B cell (primary cell): ENCODE measurements around the gene SNIP1. TPM values are rescaled to one million over a fixed set of nuclear protein-coding genes. Genes with fewer than 3 reads are reported as not detected.

Experiments used
- ATAC-seq: fragments of 200-7000 bp; cut with Tn5 transposase; one replicate; pipeline ENCODE4 v1.10.0; 2021; ENCODE audit warnings: low read depth, mild to moderate bottlenecking, moderate number of reproducible peaks, moderate library complexity
- CTCF ChIA-PET: fragments of 350-600 bp; sonication (Branson Sonifier 250); formaldehyde crosslinking; loops from one replicate; lab custom pipeline; 2021; ENCODE audit warnings: antibody characterized with exemption, inconsistent platforms; lab: Charles Lee
- POLR2A ChIA-PET: fragments of 350-600 bp; sonication (Branson Sonifier 250); formaldehyde crosslinking; loops from one replicate; lab custom pipeline; 2021; ENCODE audit warnings: antibody characterized with exemption; lab: Charles Lee
- DNase-seq: peaks from one replicate; pipeline ENCODE4 v3.0.0; 2013
- H2AFZ ChIP-seq: 2 replicates; pipeline ENCODE4 v1.6.1; 2012; ENCODE audit warnings: mild to moderate bottlenecking, low read depth, low read length; ENCODE audit not compliant: insufficient read depth, poor library complexity, severe bottlenecking
- H3K27ac ChIP-seq, 2 donors: 1 replicate in 1 of 2; 2 replicates in 1 of 2; pipeline ENCODE4 v1.5.1; 2012 to 2013; ENCODE audit warnings: low read length in 2 of 2, mild to moderate bottlenecking in 2 of 2, moderate library complexity in 1 of 2
- H3K27me3 ChIP-seq, 4 experiments: fragments of 200-600 bp in 1 of 4; sonication (generic) in 1 of 4; replicated peaks in 1 of 4; 1 replicate in 2 of 4; 2 replicates in 2 of 4; pipeline versions ENCODE4 v1.6.1 to v1.7.0; 2013 to 2016; ENCODE audit warnings: low read length in 3 of 4, mild to moderate bottlenecking in 2 of 4, mixed read lengths in 1 of 4, moderate library complexity in 1 of 4; ENCODE audit not compliant: insufficient read depth in 4 of 4, control insufficient read depth in 3 of 4; ENCODE audit errors: control extremely low read depth in 1 of 4
- H3K36me3 ChIP-seq, 2 experiments: replicated peaks in 1 of 2; 1 replicate in 1 of 2; 2 replicates in 1 of 2; pipeline versions ENCODE4 v1.6.1 to v1.7.1; 2013; ENCODE audit warnings: low read length in 1 of 2; ENCODE audit not compliant: insufficient read depth in 2 of 2, control insufficient read depth in 1 of 2; ENCODE audit errors: control extremely low read depth in 1 of 2, extremely low read depth in 1 of 2
- H3K4me1 ChIP-seq, 2 donors: fragments of 200-600 bp in 1 of 2; sonication (generic) in 1 of 2; 1 replicate in 1 of 2; 2 replicates in 1 of 2; pipeline versions ENCODE4 v1.5.1 to v1.6.1; 2013 to 2017; ENCODE audit warnings: low read length in 2 of 2; ENCODE audit not compliant: control insufficient read depth in 2 of 2, insufficient read depth in 2 of 2
- H3K4me2 ChIP-seq: replicated peaks from 2 replicates; pipeline ENCODE3; 2012; ENCODE audit warnings: mild to moderate bottlenecking, low read depth, low read length; ENCODE audit not compliant: poor library complexity, severe bottlenecking
- H3K4me3 ChIP-seq, 5 experiments: fragments of 200-600 bp in 1 of 5; sonication (generic) in 1 of 5; 1 replicate in 3 of 5; 2 replicates in 2 of 5; pipeline versions ENCODE4 v1.5.1 to v1.7.0; 2011 to 2016; ENCODE audit warnings: low read length in 4 of 5, mild to moderate bottlenecking in 4 of 5, low read depth in 2 of 5, control low read depth in 1 of 5, moderate library complexity in 1 of 5; ENCODE audit not compliant: insufficient read depth in 1 of 5; ENCODE audit errors: control extremely low read depth in 1 of 5, extremely low read depth in 1 of 5
- H3K79me2 ChIP-seq: fragments of 200-600 bp; sonication (generic); one replicate; pipeline ENCODE4 v1.6.0; 2016; ENCODE audit warnings: low read length; ENCODE audit not compliant: control insufficient read depth, insufficient read depth
- H3K9ac ChIP-seq: fragments of 200-600 bp; sonication (generic); 2 replicates; pipeline ENCODE4 v1.6.1; 2017; ENCODE audit warnings: mild to moderate bottlenecking, low read length, moderate library complexity
- H3K9me3 ChIP-seq, 3 donors: one replicate each; pipeline versions ENCODE4 v1.6.1 to v1.7.1; 2013; ENCODE audit warnings: low read length in 2 of 3; ENCODE audit not compliant: control insufficient read depth in 2 of 3, insufficient read depth in 1 of 3; ENCODE audit errors: control extremely low read depth in 1 of 3
- H4K20me1 ChIP-seq: 2 replicates; pipeline ENCODE4 v1.6.0; 2012; ENCODE audit warnings: mild to moderate bottlenecking, low read length; ENCODE audit not compliant: insufficient read depth, control insufficient read depth, poor library complexity, severe bottlenecking
- H3K27ac Mint-ChIP-seq: one replicate; pipeline ENCODE4 v1.8.0; 2021; ENCODE audit warnings: mixed read lengths
- H3K27me3 Mint-ChIP-seq: one replicate; pipeline ENCODE4 v1.8.0; 2021; ENCODE audit warnings: mixed read lengths
- H3K4me1 Mint-ChIP-seq: one replicate; pipeline ENCODE4 v1.8.0; 2021; ENCODE audit warnings: mixed read lengths
- H3K4me3 Mint-ChIP-seq: one replicate; pipeline ENCODE4 v1.8.0; 2021; ENCODE audit warnings: mixed read lengths
- H3K9me3 Mint-ChIP-seq: one replicate; pipeline ENCODE4 v1.8.0; 2022; ENCODE audit warnings: mixed read lengths; ENCODE audit not compliant: insufficient read depth
- CTCF ChIP-seq: fragments of 200-600 bp; IDR thresholded peaks from one replicate; pipeline ENCODE4 v1.8.0; 2022; ENCODE audit warnings: antibody characterized with exemption, mild to moderate bottlenecking
- EZH2 ChIP-seq: IDR thresholded peaks from 2 replicates; pipeline ENCODE4 v1.6.1; 2012; ENCODE audit warnings: borderline replicate concordance, low read depth, mild to moderate bottlenecking, moderate library complexity, low read length; ENCODE audit not compliant: insufficient read depth, poor library complexity, severe bottlenecking
- whole genome bisulfite sequencing: methylation state at CpG from one replicate; pipeline ENCODE4 v1.1.5; 2013; ENCODE audit warnings: missing lambda C conversion rate; ENCODE audit not compliant: insufficient coverage; 5-methylcytosine and 5-hydroxymethylcytosine counted together
- intact Hi-C: fragments of 100-400 bp; cut with micrococcal nuclease; formaldehyde crosslinking; loops from one replicate; pipeline ENCODE4 v1.10.0; 2022
- polyA plus RNA-seq: library from polyadenylated mRNA; depleted of rRNA; stranded (reverse); fragments of >200 nt; gene quantifications from 2 replicates; pipeline ENCODE4 v1.2.3, GENCODE V29; 2012
- total RNA-seq, 2 donors: library from RNA; stranded (reverse); fragments of 120-200 nt in 1 of 2; gene quantifications; 1 replicate in 1 of 2; 2 replicates in 1 of 2; pipeline versions ENCODE4 v1.2.3 to v1.2.4, GENCODE V29; 2013 to 2022

The SNIP1 gene
- total and polyA plus RNA-seq, 2 donors (not counting 1 experiment from before 2014, with no cell fraction given) = 6.0 to 45.0 TPM

GRCh38 chr1:37513795-37514349 lies 40.2 kb downstream of the SNIP1 start:
- Mint-ChIP-seq H3K9me3 (no peaks in the 10 kb centered on the region), H3K4me3 (peak overlapping the region; percentile 98), H3K27ac (peak overlapping the region; percentile 95), H3K4me1 (peaks cover 38% of the 10 kb centered on the region), H3K27me3 (no peaks in the 10 kb centered on the region)
- ChIA-PET POLR2A (interaction anchor here (1.1 to 1.3 kb wide), 3 partner anchors 35 to 39 kb away, joined by 4 to 9 read pairs (median 5); no protein-coding TSS in a partner anchor), CTCF (interaction anchor here (1.1 to 3.9 kb wide), 13 partner anchors 8 to 177 kb away, joined by 3 to 33 read pairs (median 8); partner anchors contain the start of genes GNL2 and SNIP1)
- intact Hi-C loops = loop anchor here (1.0 to 2.0 kb wide), 5 partner anchors 40 to 178 kb away; partner anchors contain the start of genes CDCA8, GNL2, SNIP1 and ZC3H12A
- H3K9ac ChIP-seq = peak overlapping the region; percentile 67
- H3K4me3 ChIP-seq = peak overlapping the region; percentile 23 to 80 (median 77)
- WGBS = 11% methylated on average over 20 of the region's 26 CpGs
- ATAC-seq = no peak
- peaks cover 13% of the 10 kb centered on the region for H4K20me1 ChIP-seq
- H2AFZ ChIP-seq = peak overlapping the region; percentile 94
- peaks cover 14 to 19% of the 10 kb centered on the region in 2 donors for H3K4me1 ChIP-seq
- DNase-seq = peak; percentile 58
- H3K27me3 ChIP-seq = no peaks in the 10 kb centered on the region
- H3K4me2 ChIP-seq = peak overlapping the region; percentile 76
- peaks cover 9 to 14% of the 10 kb centered on the region in 2 experiments for H3K36me3 ChIP-seq
- peaks cover 42% of the 10 kb centered on the region for H3K79me2 ChIP-seq
- peak overlapping the region in 1 of 2 donors; percentile 78 for H3K27ac ChIP-seq
- TF ChIP-seq CTCF = no peak
- TF ChIP-seq EZH2 = no peak
- H3K9me3 ChIP-seq = no peaks in the 10 kb centered on the region

DNA sequence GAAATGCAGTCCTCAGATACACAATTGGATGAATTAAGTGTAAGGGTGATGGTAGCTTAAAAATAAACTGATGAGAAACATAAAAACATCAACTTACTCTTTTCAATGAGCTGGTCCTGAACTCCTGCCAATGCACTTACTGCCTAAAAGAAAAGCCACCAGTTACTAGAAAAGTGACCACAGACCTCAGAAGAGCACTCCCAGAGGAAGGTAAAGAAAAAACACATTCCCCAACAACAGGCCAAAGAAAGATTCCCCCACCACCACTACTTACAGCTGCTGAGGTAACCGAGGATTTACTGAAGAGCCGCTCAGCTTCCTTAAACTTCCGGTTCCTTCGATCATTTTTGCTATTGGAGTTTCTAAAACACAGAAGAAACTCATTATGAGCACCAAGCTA lies 44.9 kb downstream of the SNIP1 start:
- H3K27me3 Mint-ChIP-seq = no peaks in the 10 kb centered on the region
- H3K4me2 ChIP-seq = no peak overlapping the region
- H3K9ac ChIP-seq = no peak overlapping the region
- H3K4me1 ChIP-seq = peaks cover 23 to 26% of the 10 kb centered on the region in 2 donors
- peaks cover 11 to 30% of the 10 kb centered on the region in 2 experiments for H3K36me3 ChIP-seq
- DNase-seq (no peak), ATAC-seq (no peak)
- no peaks in the 10 kb centered on the region for H3K9me3 Mint-ChIP-seq
- H3K9me3 ChIP-seq = no peaks in the 10 kb centered on the region
- H2AFZ ChIP-seq = no peak overlapping the region
- no peak overlapping the region for H3K4me3 Mint-ChIP-seq
- peaks cover 38% of the 10 kb centered on the region for H3K4me1 Mint-ChIP-seq
- POLR2A ChIA-PET = no interaction called here
- no peaks in the 10 kb centered on the region for H3K27me3 ChIP-seq
- peaks cover 69% of the 10 kb centered on the region for H3K79me2 ChIP-seq
- peaks cover 13% of the 10 kb centered on the region for H4K20me1 ChIP-seq
- WGBS = 88% methylated on average over 4 of the region's 4 CpGs
- TF ChIP-seq CTCF (no peak), EZH2 (no peak)
- peak overlapping the region in 1 of 2 donors; percentile 67 for H3K27ac ChIP-seq
- CTCF ChIA-PET = interaction anchor here (1.1 to 1.9 kb wide), 6 partner anchors 10 to 173 kb away, joined by 3 to 18 read pairs (median 4); no protein-coding TSS in a partner anchor
- intact Hi-C loops = no loop called here
- peak overlapping the region; percentile 67 for H3K27ac Mint-ChIP-seq
- H3K4me3 ChIP-seq = no peak overlapping the region
